ENCODE results near the gene TMEM59L.
A peak's percentile ranks its signal among the peaks of the same experiment; 100 is the strongest.

Gene TMEM59L

DNA sequence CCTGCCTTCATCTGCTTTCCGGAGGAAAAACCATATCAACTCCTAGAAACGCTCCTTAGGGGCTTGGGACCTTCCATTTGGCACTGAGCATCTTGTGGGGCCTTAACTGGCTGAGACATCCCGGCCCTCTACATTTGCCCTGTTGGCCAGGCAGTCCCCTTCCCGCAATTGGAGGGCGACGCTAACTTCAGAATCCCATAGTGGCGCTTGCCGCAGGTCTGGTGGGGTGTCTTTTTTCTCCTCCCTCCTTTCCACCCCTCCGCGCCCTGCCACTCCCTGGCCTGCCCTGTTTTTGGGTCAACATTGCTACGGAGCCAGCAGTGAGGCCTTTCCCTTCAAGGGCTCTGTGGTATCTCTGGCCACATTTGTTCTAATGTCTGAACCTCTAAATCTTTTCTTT lies 57.2 kb downstream of the TMEM59L start:
- CTCF ChIA-PET, result no interaction called here
- peaks cover 0 to 27% of the 10 kb centered on the region in 2 experiments; a peak in 1 of 3 replicates for H3K36me3 ChIP-seq (ENCODE audit: control insufficient read depth in 2 of 2, insufficient read depth in 1 of 2, low read length in 2 of 2)

DNA sequence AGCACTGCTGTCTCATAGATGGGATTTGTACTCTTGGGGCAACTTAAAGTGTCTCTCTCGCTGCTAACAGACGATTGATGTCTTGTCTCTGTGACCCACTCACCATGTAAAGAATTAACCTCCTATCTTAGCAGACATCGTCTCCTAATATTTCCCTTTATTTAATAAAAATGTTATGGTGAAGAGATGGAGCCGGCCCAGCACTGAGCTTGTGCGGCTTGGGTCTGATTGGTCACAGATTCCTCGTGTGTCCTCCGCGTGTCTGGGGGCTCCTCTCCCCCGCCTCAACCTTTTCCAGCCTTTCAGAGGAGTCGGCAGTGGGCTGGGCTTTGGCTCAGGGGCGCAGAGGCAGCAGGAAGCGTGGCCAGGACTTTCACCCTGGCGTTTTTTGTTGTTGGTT lies 57.6 kb downstream of the TMEM59L start:
- Histone ChIP-seq H3K27ac (ENCODE audit: extremely low read depth, low read depth, low read length) (no peak overlapping the region), H3K4me3 (ENCODE audit: low read depth, low read length) (no peak overlapping the region), H3K9me3 (ENCODE audit: control insufficient read depth, insufficient read depth, low read depth, low read length) (no peaks in the 10 kb centered on the region), H3K4me1 (ENCODE audit: control insufficient read depth, insufficient read depth, low read length) (no peaks in the 10 kb centered on the region), H3K36me3 (ENCODE audit: control insufficient read depth in 2 of 2, insufficient read depth in 1 of 2, low read length in 2 of 2) (peaks cover 0 to 27% of the 10 kb centered on the region in 2 experiments; a peak in 1 of 3 replicates)
- TF ChIP-seq, protein P1, sequence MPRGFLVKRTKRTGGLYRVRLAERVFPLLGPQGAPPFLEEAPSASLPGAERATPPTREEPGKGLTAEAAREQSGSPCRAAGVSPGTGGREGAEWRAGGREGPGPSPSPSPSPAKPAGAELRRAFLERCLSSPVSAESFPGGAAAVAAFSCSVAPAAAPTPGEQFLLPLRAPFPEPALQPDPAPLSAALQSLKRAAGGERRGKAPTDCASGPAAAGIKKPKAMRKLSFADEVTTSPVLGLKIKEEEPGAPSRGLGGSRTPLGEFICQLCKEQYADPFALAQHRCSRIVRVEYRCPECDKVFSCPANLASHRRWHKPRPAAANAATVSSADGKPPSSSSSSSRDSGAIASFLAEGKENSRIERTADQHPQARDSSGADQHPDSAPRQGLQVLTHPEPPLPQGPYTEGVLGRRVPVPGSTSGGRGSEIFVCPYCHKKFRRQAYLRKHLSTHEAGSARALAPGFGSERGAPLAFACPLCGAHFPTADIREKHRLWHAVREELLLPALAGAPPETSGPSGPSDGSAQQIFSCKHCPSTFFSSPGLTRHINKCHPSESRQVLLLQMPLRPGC (tag by site-specific recombination; IDR thresholded peaks at IDR 0.05), result no peak
- TF ChIP-seq, protein P2, sequence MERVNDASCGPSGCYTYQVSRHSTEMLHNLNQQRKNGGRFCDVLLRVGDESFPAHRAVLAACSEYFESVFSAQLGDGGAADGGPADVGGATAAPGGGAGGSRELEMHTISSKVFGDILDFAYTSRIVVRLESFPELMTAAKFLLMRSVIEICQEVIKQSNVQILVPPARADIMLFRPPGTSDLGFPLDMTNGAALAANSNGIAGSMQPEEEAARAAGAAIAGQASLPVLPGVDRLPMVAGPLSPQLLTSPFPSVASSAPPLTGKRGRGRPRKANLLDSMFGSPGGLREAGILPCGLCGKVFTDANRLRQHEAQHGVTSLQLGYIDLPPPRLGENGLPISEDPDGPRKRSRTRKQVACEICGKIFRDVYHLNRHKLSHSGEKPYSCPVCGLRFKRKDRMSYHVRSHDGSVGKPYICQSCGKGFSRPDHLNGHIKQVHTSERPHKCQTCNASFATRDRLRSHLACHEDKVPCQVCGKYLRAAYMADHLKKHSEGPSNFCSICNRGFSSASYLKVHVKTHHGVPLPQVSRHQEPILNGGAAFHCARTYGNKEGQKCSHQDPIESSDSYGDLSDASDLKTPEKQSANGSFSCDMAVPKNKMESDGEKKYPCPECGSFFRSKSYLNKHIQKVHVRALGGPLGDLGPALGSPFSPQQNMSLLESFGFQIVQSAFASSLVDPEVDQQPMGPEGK (tag by site-specific recombination; IDR thresholded peaks at IDR 0.05), result no peak
- TF ChIP-seq, protein P3, sequence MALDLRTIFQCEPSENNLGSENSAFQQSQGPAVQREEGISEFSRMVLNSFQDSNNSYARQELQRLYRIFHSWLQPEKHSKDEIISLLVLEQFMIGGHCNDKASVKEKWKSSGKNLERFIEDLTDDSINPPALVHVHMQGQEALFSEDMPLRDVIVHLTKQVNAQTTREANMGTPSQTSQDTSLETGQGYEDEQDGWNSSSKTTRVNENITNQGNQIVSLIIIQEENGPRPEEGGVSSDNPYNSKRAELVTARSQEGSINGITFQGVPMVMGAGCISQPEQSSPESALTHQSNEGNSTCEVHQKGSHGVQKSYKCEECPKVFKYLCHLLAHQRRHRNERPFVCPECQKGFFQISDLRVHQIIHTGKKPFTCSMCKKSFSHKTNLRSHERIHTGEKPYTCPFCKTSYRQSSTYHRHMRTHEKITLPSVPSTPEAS (tag by site-specific recombination; IDR thresholded peaks at IDR 0.05), result no peak
- TF ChIP-seq ZNF175 (tag by site-specific recombination; IDR thresholded peaks at IDR 0.05), result no peak
- POLR2A ChIA-PET, result no interaction called here
- CTCF ChIA-PET, result no interaction called here

More for the DNA sequence above, 57.2 kb downstream of the TMEM59L start:
- no peaks in the 10 kb centered on the region for H3K9me3 ChIP-seq (ENCODE audit: control insufficient read depth, insufficient read depth, low read depth, low read length)
- POLR2A ChIA-PET, result no interaction called here
- TF ChIP-seq MEIS1 (CRISPR knock-in tag; IDR thresholded peaks at IDR 0.05; ENCODE audit: borderline replicate concordance) (no peak), KLF1 (tag by site-specific recombination; IDR thresholded peaks at IDR 0.05) (peak; percentile 74)
- H3K4me1 ChIP-seq (ENCODE audit: control insufficient read depth, insufficient read depth, low read length), result no peaks in the 10 kb centered on the region
- H3K27ac ChIP-seq (ENCODE audit: extremely low read depth, low read depth, low read length), result no peak overlapping the region
- no peak overlapping the region for H3K4me3 ChIP-seq (ENCODE audit: low read depth, low read length)
